Stimulated activated memory B cell treated with anti-CD40 and anti-IgM and Interleukin-4, amounts not matched to agents 10 μg/mL and 1 μg/mL and 100 μg/mL, for 72 hours (primary cell): ENCODE results near the gene TNIP2.
A peak's percentile ranks its signal among the peaks of the same experiment; 100 is the strongest.
"Not testable (repeated sequence)": the region's sequence is repeated elsewhere in the genome, so short reads cannot be mapped to it uniquely, and the experiment has no call there.

Source experiments
- ATAC-seq: fragments of 150-1000 bp; cut with Tn5 transposase; 2 replicates; pipeline ENCODE4 v1.10.0; 2021
- H3K27ac Mint-ChIP-seq: one replicate; pipeline ENCODE4 v1.8.0; 2022; ENCODE audit warnings: mild to moderate bottlenecking, mixed read lengths
- H3K27me3 Mint-ChIP-seq: one replicate; pipeline ENCODE4 v1.8.0; 2022; ENCODE audit warnings: mixed read lengths
- H3K36me3 Mint-ChIP-seq: one replicate; pipeline ENCODE4 v1.8.0; 2022; ENCODE audit warnings: mixed read lengths
- H3K4me1 Mint-ChIP-seq: one replicate; pipeline ENCODE4 v1.8.0; 2022; ENCODE audit warnings: mixed read lengths
- H3K4me3 Mint-ChIP-seq: one replicate; pipeline ENCODE4 v1.8.0; 2022; ENCODE audit warnings: mild to moderate bottlenecking, moderate library complexity, mixed read lengths
- H3K9me3 Mint-ChIP-seq: one replicate; pipeline ENCODE4 v1.8.0; 2022; ENCODE audit warnings: mixed read lengths

The TNIP2 gene

DNA sequence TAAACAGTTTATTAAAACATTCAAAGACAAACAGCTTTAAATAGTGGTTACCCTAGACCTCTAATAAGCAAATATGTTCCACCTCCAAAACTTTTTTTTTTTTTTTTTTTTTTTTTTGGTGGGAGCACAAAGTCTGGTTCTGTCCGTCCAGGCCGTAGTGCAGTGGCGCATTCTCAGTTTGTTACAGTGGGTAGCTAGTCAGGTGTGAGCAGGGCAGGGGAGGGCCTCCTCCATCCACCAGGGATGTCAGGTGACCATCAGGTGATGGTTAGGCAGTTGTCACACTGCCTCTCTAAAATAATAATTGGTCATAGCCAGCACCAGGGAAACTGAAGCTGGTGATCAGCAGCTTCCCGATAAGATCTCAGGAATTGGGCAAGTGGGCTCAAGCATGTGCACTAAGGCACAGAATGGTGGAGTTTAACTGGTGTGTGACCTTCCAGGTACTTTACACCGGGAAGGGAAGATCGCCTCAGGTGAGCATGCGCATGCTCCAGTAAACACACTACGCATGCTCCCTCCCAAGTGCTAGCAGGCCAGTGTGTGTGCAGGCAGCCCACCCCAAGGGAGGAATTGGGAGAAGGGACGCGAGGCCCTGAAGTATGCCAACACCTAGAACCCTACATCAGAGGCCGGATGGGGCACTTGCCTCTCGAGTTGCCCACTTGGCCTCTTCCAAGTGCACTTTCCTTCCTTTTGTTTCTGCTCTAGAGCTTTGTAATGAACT lies 27.2 kb downstream of the TNIP2 start:
- no peak overlapping the region for H3K4me3 Mint-ChIP-seq
- ATAC-seq, result no peak
- no peaks in the 10 kb centered on the region for H3K9me3 Mint-ChIP-seq
- H3K4me1 Mint-ChIP-seq, result peaks cover 16% of the 10 kb centered on the region
- H3K27ac Mint-ChIP-seq, result peak overlapping the region; percentile 8
- H3K27me3 Mint-ChIP-seq, result no peaks in the 10 kb centered on the region
- peaks cover 52% of the 10 kb centered on the region for H3K36me3 Mint-ChIP-seq

DNA sequence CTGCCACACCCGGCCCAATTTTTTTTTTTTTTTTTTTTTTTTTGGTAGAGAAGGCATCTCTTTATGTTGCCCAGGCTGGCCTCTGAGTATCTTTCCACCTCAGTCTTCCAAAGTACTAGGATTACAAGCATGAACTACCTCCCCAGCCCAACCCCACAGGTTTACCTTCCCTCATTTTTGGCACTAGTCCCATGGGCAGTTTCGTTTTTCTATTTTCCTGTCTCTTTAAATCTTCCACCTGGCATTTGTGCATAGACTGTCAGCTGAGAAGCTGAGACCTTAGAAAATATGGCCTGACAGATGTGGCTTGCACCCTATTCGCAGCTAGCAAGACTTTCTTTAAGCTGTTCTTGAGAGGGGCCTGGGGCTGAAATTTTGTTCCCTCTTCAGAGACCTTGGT lies 27.9 kb downstream of the TNIP2 start:
- no peaks in the 10 kb centered on the region for H3K27me3 Mint-ChIP-seq
- peaks cover 13% of the 10 kb centered on the region for H3K4me1 Mint-ChIP-seq
- H3K36me3 Mint-ChIP-seq, result peaks cover 48% of the 10 kb centered on the region
- ATAC-seq, result no peak
- no peaks in the 10 kb centered on the region for H3K9me3 Mint-ChIP-seq
- H3K4me3 Mint-ChIP-seq, result no peak overlapping the region
- no peak overlapping the region for H3K27ac Mint-ChIP-seq

DNA sequence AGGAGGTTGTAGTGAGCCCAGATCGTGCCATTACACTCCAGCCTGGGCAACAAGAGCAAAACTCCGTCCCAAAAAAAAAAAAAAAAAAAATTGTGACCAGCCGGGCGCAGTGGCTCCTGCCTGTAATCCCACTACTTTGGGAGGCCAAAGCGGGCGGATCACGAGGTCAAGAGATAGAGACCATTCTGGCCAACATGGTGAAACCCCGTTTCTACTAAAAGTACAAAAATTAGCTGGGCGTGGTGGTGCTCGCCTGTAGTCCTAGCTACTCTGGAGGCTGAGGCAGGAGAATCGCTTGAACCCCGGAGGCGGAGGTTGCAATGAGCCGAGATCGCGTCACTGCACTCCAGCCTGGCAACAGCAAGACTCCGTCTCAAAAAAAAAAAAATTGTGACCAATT lies 29.3 kb downstream of the TNIP2 start:
- not testable (repeated sequence) for H3K9me3 Mint-ChIP-seq, H3K27ac Mint-ChIP-seq, H3K27me3 Mint-ChIP-seq, H3K4me3 Mint-ChIP-seq, H3K4me1 Mint-ChIP-seq, ATAC-seq
- H3K36me3 Mint-ChIP-seq, result peaks cover 42% of the 10 kb centered on the region

DNA sequence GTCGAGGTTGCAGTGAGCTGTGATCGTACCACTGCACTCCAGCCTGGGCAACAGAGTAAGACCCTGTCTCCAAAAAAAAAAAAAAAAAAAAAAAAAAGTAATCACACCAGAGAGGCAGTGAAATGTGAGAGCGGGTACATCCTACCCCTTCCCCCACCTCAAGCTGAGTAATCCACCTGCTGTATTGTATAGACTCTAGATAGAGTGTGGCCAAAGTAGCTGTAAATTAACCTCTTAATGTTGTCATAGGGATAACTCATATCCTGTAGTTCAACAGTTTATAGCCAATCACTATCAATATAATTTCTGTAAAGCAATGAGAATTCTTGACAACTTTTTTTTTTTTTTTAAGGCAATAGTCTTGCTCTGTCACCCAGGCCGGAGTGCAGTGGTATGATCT lies 30.8 kb downstream of the TNIP2 start:
- Mint-ChIP-seq H3K9me3 (no peaks in the 10 kb centered on the region), H3K27ac (no peak overlapping the region), H3K4me3 (no peak overlapping the region), H3K4me1 (peaks cover 6% of the 10 kb centered on the region), H3K27me3 (no peaks in the 10 kb centered on the region), H3K36me3 (peaks cover 35% of the 10 kb centered on the region)
- ATAC-seq, result no peak

DNA sequence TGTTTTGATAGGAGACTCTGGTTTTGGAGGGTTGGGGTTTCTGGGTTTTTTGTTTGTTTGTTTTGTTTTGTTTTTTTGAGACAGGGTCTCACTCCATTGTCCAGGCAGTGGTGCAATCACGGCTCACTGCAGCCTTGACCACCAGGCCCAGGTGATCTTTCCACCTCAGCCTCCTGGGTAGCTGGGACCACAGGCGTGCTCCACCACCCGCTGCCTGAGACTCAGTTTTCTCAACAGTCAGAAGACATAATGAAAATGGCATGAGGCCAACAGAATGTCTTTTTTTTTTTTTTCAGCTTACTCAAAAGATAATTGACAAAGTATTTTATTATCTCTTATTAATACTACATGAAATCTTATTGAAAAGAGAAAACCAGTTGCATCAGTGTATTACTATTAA lies 32.4 kb downstream of the TNIP2 start:
- peak overlapping the region; percentile 6 for H3K27ac Mint-ChIP-seq
- H3K4me1 Mint-ChIP-seq, result peaks cover 6% of the 10 kb centered on the region
- H3K27me3 Mint-ChIP-seq, result no peaks in the 10 kb centered on the region
- no peak for ATAC-seq
- H3K9me3 Mint-ChIP-seq, result no peaks in the 10 kb centered on the region
- H3K36me3 Mint-ChIP-seq, result peaks cover 25% of the 10 kb centered on the region
- no peak overlapping the region for H3K4me3 Mint-ChIP-seq

DNA sequence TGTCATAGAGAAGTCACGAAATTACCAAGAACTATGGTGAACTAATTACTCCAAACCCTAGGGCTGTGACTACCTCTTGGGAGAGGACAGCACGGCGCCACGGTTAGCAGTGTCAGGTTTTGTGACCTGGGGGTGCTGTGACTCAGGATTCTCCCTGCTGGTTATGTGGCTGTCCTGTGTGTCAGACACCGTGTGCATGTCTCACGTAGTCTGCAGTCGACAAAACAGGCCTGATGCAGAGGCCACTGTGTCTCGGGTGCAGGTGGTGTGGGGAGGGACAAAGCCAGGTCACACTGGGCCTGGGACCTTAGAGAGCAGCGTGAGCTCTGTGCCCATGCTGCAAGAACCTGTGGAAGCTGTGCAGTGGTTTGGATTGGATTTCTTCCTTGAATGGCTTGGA lies 34.1 kb downstream of the TNIP2 start:
- Mint-ChIP-seq H3K4me3 (no peak overlapping the region), H3K27me3 (no peaks in the 10 kb centered on the region), H3K36me3 (peaks cover 33% of the 10 kb centered on the region), H3K27ac (no peak overlapping the region), H3K9me3 (no peaks in the 10 kb centered on the region), H3K4me1 (peaks cover 6% of the 10 kb centered on the region)
- no peak for ATAC-seq

DNA sequence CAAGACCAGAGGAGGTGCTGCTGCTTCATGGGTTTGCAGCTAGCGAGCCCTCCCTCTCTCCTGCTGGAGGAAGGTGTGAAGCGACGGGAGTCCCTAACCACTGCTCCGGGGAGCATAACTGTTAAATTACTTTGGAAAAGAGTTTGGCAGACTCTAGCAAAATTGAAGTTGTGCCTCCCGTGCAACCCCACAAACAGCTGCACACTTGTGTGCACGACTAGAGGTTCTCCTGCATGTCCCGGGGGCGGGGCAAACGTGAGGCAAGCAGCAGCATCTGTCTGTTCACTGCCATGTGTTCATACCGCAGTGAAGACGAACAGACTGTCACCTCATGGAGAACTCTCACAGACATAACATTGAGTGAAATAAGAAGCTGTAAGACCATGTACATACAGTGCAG lies 34.5 kb downstream of the TNIP2 start:
- Mint-ChIP-seq H3K27me3 (no peaks in the 10 kb centered on the region), H3K4me3 (no peak overlapping the region), H3K9me3 (no peaks in the 10 kb centered on the region), H3K27ac (no peak overlapping the region), H3K36me3 (peaks cover 33% of the 10 kb centered on the region), H3K4me1 (peaks cover 6% of the 10 kb centered on the region)
- no peak for ATAC-seq

DNA sequence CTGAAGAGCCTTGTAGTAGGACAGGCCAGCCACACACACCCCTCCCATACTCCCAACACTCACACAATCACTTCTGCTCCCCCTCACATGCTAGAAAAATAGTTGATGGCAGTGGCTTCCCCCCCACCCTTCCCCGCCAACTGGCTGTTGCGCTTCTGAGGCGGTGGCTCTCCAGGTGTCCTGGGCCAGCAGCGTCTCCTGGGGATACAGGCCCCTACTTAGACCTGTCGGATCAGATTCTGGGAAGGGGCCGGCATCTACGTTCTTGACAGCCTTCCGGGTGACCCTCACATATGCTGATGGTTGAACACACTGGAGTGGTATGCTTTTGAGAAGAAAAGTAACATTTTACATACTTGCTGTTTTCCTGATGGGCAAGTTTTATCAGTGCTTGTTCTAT lies 39.9 kb downstream of the TNIP2 start:
- Mint-ChIP-seq H3K9me3 (no peaks in the 10 kb centered on the region), H3K4me1 (peaks cover 24% of the 10 kb centered on the region), H3K27me3 (no peaks in the 10 kb centered on the region), H3K27ac (no peak overlapping the region), H3K36me3 (peaks cover 45% of the 10 kb centered on the region), H3K4me3 (no peak overlapping the region)
- no peak for ATAC-seq

DNA sequence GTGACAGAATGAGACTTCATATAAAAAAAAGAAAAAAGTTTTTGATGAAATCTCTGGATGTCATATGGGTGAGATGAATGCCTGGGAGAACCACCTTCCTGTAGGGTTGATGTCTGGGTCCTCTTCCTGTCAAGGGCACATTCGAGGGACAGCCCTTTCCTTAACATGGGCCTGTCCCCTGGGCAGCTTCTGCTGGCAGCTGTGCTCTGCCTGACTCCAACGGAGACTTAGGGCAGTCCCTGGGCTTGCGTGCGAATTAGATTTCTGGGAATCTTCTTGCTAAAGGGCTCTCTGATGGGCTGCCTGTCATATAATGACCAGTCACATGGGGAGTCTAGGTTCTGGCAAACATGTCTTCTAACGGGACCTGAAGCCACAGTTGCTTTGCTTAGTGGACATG lies 40.7 kb downstream of the TNIP2 start:
- Mint-ChIP-seq H3K27ac (no peak overlapping the region), H3K36me3 (peaks cover 40% of the 10 kb centered on the region), H3K4me1 (peaks cover 24% of the 10 kb centered on the region), H3K9me3 (no peaks in the 10 kb centered on the region), H3K4me3 (no peak overlapping the region), H3K27me3 (no peaks in the 10 kb centered on the region)
- no peak for ATAC-seq

DNA sequence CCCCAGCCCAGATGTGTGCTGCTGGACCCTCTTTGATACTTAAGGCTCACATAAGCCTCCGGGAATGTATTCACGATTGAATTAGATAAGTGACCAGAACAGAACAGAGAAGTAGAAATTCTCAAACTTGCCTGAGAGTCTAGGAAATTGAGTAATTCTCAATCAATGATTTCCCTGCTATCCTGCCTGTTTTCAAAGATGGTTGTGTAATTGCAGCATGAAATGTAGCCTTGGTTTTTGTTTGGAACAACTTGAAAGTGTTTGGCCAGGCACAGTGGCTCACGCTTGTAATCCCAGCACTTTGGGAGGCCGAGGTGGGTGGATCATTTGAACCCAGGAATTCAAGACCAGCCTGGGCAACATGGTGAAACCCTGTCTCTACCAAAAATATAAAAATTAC lies 41.2 kb downstream of the TNIP2 start:
- H3K27ac Mint-ChIP-seq, result no peak overlapping the region
- no peak overlapping the region for H3K4me3 Mint-ChIP-seq
- peaks cover 24% of the 10 kb centered on the region for H3K4me1 Mint-ChIP-seq
- no peaks in the 10 kb centered on the region for H3K27me3 Mint-ChIP-seq
- no peaks in the 10 kb centered on the region for H3K9me3 Mint-ChIP-seq
- H3K36me3 Mint-ChIP-seq, result peaks cover 39% of the 10 kb centered on the region
- no peak for ATAC-seq

DNA sequence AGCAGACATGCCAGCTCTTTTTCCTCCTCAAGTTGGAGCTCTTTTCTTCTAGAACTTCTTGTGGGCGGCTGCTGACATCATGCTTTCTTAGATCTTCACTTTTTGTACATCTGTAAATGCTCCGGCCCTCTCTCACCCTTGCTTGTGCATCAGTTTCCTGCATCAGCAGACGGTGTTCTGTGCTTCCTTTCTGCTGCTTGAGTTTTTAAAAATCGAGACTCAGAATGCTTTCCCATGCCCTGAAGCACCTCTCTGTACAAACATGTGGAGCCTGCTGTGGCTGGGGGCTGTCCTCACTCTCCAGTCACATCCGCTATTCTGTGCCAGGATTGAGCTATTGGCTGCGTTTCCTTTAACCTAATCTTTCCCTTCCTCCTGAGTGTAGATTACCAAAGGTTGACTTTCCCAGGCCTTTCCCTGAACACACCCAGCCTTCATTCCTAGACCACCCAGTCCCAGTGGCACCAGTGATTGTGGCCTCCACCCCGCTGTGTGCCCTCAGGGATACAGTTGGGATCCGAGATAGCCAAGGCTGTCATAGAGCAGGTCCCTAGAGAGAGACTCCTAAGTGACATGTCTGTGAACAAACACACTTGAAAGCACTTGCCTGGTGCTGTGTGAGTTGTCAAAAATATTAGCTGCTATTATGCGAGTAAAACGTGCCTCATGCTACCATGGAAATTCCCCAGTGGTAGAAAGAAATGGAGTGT lies 41.9 kb downstream of the TNIP2 start:
- H3K4me1 Mint-ChIP-seq, result peaks cover 24% of the 10 kb centered on the region
- H3K36me3 Mint-ChIP-seq, result peaks cover 37% of the 10 kb centered on the region
- no peaks in the 10 kb centered on the region for H3K27me3 Mint-ChIP-seq
- H3K9me3 Mint-ChIP-seq, result no peaks in the 10 kb centered on the region
- peak overlapping the region; percentile 48 for H3K27ac Mint-ChIP-seq
- ATAC-seq, result no peak
- H3K4me3 Mint-ChIP-seq, result no peak overlapping the region

DNA sequence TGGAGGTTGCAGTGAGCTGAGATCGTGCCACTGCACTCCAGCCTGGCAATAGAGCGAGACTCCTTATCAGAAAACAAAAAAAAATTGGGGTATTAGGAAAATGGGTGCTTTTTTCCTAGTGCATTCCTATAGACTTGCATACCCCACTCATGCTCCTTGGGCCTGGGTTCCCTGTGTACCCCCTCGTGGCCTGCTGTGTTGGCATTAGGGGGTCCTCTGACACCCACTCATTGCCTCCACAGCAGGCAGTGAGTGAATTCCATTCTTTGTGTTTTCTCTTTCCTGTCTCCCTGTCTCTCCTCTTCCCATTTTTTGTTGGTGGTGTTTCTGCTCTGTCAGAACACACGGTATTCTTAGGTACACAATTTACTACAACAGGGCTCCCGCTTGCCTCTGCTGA lies 42.8 kb downstream of the TNIP2 start:
- ATAC-seq, result no peak
- Mint-ChIP-seq H3K27me3 (no peaks in the 10 kb centered on the region), H3K4me3 (no peak overlapping the region), H3K27ac (peak overlapping the region; percentile 30), H3K36me3 (peaks cover 32% of the 10 kb centered on the region), H3K4me1 (peaks cover 24% of the 10 kb centered on the region), H3K9me3 (no peaks in the 10 kb centered on the region)

DNA sequence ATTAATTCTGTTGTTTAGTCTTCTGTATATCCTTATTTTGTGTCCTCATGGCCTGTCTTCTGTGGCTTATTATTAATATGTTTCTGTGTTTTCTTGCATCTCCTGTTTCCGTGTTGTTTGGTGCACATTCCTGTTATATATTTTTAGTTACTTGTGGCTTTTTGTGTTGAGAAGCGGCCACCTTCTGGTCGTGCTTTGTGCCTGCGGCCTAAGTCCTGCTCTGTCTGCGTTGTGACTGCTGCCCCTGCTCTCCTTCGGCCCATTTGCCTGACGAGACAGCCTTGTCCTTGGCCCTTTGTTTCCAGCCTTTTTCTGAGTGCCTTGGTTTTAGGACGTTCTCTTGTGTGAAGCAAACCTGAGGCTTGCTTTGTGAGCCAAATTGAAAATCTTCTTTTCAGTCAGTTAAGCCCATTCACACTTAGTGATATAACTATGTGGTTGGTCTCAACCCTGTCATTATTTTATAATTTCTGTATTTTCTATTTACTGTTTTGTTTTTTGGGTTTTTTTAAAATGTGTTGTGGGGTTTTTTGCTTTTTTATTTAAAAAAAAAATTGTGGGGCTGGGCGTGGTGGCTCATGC lies 43.8 kb downstream of the TNIP2 start:
- peaks cover 24% of the 10 kb centered on the region for H3K4me1 Mint-ChIP-seq
- H3K4me3 Mint-ChIP-seq, result no peak overlapping the region
- H3K9me3 Mint-ChIP-seq, result no peaks in the 10 kb centered on the region
- H3K36me3 Mint-ChIP-seq, result peaks cover 25% of the 10 kb centered on the region
- H3K27ac Mint-ChIP-seq, result peak overlapping the region; percentile 72
- no peaks in the 10 kb centered on the region for H3K27me3 Mint-ChIP-seq
- ATAC-seq, result no peak

DNA sequence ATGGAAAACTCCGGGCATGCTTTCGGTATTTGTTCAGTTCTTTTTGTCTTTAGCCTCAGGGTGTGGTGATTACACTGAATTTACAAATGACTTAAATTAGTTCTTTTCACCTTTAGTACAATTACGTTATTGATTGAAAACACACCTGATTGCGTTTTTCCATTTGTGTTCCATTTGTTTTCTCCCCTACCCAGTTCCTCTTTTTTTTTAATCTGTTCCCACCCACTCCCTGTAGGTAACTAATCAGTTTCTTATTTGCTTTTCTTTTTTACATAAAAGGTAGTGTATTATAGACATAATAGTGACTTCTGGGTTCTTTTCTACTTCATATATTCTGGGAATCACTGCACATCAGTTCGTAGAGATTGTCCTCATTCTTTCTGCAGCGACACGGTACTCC lies 53.4 kb downstream of the TNIP2 start:
- Mint-ChIP-seq H3K4me1 (peaks cover 24% of the 10 kb centered on the region), H3K36me3 (peaks cover 67% of the 10 kb centered on the region), H3K27me3 (no peaks in the 10 kb centered on the region), H3K27ac (peak overlapping the region; percentile 52), H3K9me3 (no peaks in the 10 kb centered on the region), H3K4me3 (no peak overlapping the region)
- ATAC-seq, result no peak

DNA sequence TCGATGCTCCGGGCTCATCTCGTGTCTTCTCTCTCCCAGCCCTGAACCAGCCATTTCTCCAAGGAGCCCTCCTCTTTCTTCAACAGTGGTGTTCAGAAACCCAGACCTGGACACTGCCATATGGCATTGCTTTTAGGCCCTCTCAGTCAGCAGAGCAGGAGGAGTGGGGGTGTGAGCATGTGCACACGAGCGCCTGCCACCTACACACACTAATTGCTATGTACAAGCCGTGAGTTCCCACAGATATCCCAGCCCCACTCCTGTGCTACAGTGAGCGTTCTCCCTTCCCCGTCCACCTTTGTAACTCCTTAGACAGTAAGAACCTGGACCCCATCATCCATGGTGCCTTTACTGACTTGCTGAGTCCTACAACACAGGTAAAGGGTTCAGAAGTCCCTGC lies 53.8 kb downstream of the TNIP2 start:
- H3K9me3 Mint-ChIP-seq, result no peaks in the 10 kb centered on the region
- peaks cover 71% of the 10 kb centered on the region for H3K36me3 Mint-ChIP-seq
- H3K27ac Mint-ChIP-seq, result peak overlapping the region; percentile 52
- H3K4me3 Mint-ChIP-seq, result no peak overlapping the region
- no peak for ATAC-seq
- no peaks in the 10 kb centered on the region for H3K27me3 Mint-ChIP-seq
- H3K4me1 Mint-ChIP-seq, result peaks cover 28% of the 10 kb centered on the region

DNA sequence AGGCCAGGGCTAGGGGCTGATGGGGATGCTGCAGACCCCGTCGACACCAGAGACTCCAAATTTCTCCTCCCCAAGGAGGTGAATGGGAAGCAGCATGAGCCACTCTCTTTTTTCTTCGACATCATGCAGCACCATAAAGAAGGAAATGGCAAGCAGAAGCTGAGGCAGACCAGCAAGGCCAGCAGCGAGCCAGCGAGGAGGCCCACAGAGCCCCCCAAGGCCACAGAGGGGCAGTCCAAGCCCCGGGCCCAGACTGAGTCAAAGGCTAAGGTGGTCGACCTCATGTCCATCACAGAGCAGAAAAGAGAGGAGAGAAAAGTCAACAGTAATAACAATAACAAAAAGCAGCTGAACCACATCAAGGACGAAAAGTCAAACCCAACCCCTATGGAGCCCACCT lies 56.1 kb downstream of the TNIP2 start:
- H3K27ac Mint-ChIP-seq, result peak overlapping the region; percentile 98
- ATAC-seq, result no peak
- no peaks in the 10 kb centered on the region for H3K9me3 Mint-ChIP-seq
- no peaks in the 10 kb centered on the region for H3K27me3 Mint-ChIP-seq
- peaks cover 46% of the 10 kb centered on the region for H3K4me1 Mint-ChIP-seq
- no peak overlapping the region for H3K4me3 Mint-ChIP-seq
- H3K36me3 Mint-ChIP-seq, result peaks cover 75% of the 10 kb centered on the region
